ENCODE data around the gene USP9X.
"Not testable (repeated sequence)": the region's sequence is repeated elsewhere in the genome, so short reads cannot be mapped to it uniquely, and the experiment has no call there.

Gene USP9X

GRCh38 chrX:41133551-41133950 is 48.3 kb downstream of the USP9X start:
- DNase-seq: no peak

- DNase-seq: no peak
Measured at GRCh38 chrX:41137589-41137988, 52.3 kb downstream of the USP9X start.

- no peak for DNase-seq
Measured at GRCh38 chrX:41142130-41142910, 57.1 kb downstream of the USP9X start.

- no peak for DNase-seq
Measured at GRCh38 chrX:41144873-41145272, 59.6 kb downstream of the USP9X start.

- no peak for DNase-seq
Measured at GRCh38 chrX:41145920-41146608, 60.8 kb downstream of the USP9X start.

- no peak for DNase-seq
Measured at GRCh38 chrX:41148553-41148952, 63.3 kb downstream of the USP9X start.

- DNase-seq: no peak
Measured at GRCh38 chrX:41150043-41150442, 64.8 kb downstream of the USP9X start.

- DNase-seq: not testable (repeated sequence)
Measured at GRCh38 chrX:41151726-41152125, 66.5 kb downstream of the USP9X start.

GRCh38 chrX:41152221-41152620 is 67.0 kb downstream of the USP9X start:
- DNase-seq: no peak

GRCh38 chrX:41153448-41153847 is 68.2 kb downstream of the USP9X start:
- no peak for DNase-seq

- no peak for DNase-seq
Measured at GRCh38 chrX:41153957-41154356, 68.7 kb downstream of the USP9X start.

GRCh38 chrX:41164449-41164848 is 79.2 kb downstream of the USP9X start:
- no peak for DNase-seq

- no peak for DNase-seq
Measured at GRCh38 chrX:41167888-41168287, 82.6 kb downstream of the USP9X start.

- no peak for DNase-seq
Measured at GRCh38 chrX:41176263-41176662, 91.0 kb downstream of the USP9X start.

GRCh38 chrX:41177297-41177696 is 92.1 kb downstream of the USP9X start:
- no peak for DNase-seq

- DNase-seq: no peak
Measured at GRCh38 chrX:41178201-41178600, 93.0 kb downstream of the USP9X start.

- peak in 5 of 6 experiments; percentile 7 to 62 (median 27) for DNase-seq
Measured at GRCh38 chrX:41180194-41180908, 95.1 kb downstream of the USP9X start.

- DNase-seq: no peak
Measured at GRCh38 chrX:41184312-41184711, 99.1 kb downstream of the USP9X start.

- DNase-seq: not testable (repeated sequence)
Measured at GRCh38 chrX:41186946-41187345, 101.7 kb downstream of the USP9X start.

GRCh38 chrX:41189156-41189555 is 103.9 kb downstream of the USP9X start:
- no peak for DNase-seq

- no peak for DNase-seq
Measured at GRCh38 chrX:41192880-41193279, 107.6 kb downstream of the USP9X start.

- no peak for DNase-seq
Measured at GRCh38 chrX:41198410-41198809, 113.2 kb downstream of the USP9X start.

GRCh38 chrX:41200785-41201184 is 115.5 kb downstream of the USP9X start:
- no peak for DNase-seq

GRCh38 chrX:41209853-41210252 is 124.6 kb downstream of the USP9X start:
- DNase-seq: no peak
